GM19397 (cell line): ENCODE results near the gene MEX3A.
"Not testable (repeated sequence)": the region's sequence is repeated elsewhere in the genome, so short reads cannot be mapped to it uniquely, and the experiment has no call there.

ENCODE experiments used
- ATAC-seq: cut with Tn5 transposase; IDR thresholded peaks from one replicate; pipeline ENCODE4 v1.9.1; 2021; ENCODE audit warnings: mild to moderate bottlenecking, moderate library complexity; ENCODE audit not compliant: unreplicated experiment

The MEX3A gene

DNA sequence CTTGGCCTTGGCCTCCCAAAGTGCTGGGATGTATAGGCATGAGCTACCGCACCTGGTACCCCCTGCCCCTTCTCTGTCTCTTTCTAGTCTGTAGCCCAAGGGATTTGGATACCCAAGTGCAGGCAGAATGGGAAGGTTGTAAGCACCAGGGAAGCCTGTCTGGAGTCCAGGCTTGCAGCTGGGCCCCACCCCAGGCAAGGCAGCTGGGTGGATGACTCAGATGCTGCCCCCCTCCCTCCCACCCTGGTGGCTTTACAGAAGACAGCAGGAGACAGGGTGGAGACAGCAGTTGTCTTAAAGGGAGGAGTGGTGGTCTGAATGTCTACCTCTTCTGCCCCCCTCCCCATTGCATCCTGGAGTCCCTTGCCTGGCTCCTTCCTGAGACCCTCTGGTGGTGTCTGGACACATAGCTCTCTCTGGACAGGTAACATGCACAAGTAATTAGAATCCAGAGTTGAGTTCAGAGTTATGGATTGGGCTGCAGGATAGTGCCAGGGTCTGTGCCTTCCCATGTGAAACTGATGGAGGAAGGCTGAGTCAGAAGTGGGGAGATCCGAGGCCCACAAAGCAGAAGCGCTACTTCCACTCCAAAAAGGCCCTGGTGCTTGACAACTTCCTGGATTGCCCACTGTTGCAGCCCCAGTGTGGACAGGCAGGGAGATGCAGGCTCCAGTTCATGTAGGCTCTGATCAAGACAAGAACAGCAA is 37.4 kb upstream of the MEX3A start:
- ATAC-seq: no peak

DNA sequence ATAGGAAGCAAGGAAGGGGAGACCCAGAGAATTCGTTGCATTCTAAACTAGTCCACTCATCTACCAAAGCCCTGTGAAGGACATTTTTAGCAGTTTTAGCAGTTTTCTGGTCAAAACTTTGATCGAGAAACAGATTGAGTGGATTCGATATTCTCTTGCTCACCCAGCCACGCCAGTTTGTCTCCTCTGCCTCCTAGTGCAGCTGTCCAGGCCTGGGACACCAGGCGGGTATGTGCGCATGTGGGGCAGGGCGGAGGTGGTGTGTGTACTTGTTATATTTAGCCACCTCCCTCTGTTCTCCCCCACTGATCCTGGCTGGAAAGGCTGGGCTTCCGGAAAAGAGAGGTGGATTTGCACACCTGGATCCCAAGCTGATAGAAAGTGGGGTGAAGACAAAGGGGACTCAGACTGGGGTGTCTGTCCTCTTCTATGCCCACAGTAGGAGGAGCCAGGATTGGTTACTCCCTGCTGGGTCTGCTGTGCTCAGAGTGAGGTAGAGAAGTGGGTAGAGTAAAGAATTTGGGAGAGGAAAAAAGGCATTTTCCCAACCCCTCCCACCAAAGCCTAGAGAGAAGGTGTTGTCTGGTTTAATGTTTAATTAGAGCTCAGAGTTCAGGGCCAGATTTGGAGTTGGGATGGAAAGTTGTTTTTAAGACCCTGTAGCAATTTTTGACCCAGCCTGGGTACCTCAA is 36.1 kb upstream of the MEX3A start:
- ATAC-seq: no peak

DNA sequence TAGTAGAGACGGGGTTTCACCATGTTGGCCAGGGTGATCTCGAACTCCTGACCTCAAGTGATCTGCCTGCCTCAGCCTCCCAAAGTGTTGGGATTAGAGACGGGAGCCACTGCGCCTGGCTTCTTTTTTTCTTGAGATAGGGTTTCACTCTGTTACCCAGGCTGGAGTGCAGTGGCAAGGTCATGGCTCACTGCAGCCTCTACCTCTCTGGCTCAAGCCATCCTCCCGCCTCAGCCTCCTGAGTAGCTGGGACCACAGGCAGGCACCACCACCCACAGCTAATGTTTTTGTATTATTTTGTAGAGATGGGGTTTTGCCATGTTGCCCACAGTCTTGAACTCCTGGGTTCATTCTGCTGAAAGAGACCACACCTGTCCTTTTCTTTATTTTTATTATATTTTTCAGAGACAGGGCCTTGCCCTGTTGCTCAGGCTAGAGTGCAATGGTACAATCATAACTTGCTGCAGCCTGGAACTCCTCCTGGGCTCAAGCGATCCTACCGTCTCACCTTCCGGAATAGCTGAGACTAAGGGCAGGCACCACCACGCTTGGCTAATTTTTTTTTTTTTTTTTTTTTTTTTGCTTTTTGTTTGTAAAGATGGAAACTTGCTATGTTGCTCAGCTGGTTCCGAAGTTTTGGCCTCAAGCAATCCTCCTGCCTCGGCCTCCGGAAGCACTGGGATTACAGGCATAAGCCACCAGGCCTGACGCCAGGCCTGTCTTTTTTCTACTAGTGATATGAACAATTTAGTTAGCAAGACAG is 35.3 kb upstream of the MEX3A start:
- ATAC-seq: no peak

DNA sequence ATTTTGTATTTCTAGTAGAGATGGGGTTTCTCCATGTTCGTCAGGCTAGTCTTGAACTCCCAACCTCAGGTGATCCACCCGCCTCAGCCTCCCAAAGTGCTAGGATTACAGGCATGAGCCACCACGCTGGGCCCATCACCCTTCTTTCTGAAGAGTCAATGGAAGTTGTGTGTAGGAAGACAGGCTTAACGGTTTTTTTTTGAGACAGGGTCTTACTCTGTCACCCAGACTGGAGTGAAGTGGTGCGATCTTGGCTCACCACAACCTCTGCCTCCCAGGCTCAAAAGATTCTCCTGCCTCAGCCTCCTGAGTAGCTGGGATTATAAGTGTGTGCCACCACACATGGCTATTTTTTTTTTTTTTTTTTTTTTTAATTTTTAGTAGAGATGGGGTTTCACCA is 34.5 kb upstream of the MEX3A start:
- ATAC-seq: not testable (repeated sequence)

DNA sequence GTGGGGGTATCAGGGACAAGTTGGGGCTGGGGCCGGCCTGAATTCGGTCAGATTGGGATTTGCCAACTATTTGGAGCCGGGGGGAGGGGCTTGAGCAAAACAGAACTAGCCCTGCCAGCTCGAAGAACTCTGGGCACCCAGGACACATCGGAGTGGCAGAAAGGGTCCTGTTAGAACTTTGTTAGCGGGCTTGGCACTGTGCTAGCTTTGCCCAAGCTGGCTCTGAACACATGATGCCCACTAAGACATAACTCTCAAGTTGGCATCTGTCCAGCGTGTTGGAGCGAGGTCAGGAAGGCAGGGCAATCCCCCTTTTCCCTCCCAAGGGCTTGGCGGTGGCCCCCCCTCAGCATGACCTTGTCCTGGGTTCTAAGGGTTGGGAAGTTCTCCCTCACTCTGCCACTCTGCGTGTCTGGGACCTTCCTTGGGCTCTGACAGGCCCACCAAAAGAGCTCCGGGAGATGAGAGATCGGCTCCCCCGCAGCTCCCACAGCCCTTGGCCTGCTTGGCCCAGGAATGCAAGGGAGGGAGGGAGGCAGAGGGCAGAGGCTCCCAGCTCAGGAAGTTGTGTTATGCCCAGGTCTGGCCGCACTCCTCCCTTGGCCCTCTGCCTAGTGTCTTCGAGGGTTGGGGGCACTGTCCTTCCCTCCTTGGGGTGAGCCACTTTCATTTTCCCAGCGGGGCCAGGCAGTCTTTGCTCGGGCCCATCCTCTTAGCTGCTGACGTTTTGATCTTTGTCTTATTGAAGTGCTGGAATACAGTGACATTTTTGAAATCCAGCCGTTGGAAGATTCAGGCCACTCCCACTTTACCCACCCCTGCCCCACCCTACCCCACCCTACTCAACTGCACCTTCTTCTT is 33.5 kb upstream of the MEX3A start:
- no peak for ATAC-seq

DNA sequence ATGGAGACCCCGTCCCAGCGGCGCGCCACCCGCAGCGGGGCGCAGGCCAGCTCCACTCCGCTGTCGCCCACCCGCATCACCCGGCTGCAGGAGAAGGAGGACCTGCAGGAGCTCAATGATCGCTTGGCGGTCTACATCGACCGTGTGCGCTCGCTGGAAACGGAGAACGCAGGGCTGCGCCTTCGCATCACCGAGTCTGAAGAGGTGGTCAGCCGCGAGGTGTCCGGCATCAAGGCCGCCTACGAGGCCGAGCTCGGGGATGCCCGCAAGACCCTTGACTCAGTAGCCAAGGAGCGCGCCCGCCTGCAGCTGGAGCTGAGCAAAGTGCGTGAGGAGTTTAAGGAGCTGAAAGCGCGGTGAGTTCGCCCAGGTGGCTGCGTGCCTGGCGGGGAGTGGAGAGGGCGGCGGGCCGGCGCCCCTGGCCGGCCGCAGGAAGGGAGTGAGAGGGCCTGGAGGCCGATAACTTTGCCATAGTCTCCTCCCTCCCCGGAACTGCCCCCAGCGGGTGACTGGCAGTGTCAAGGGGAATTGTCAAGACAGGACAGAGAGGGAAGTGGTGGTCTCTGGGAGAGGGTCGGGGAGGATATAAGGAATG is 32.8 kb upstream of the MEX3A start:
- ATAC-seq: no peak

DNA sequence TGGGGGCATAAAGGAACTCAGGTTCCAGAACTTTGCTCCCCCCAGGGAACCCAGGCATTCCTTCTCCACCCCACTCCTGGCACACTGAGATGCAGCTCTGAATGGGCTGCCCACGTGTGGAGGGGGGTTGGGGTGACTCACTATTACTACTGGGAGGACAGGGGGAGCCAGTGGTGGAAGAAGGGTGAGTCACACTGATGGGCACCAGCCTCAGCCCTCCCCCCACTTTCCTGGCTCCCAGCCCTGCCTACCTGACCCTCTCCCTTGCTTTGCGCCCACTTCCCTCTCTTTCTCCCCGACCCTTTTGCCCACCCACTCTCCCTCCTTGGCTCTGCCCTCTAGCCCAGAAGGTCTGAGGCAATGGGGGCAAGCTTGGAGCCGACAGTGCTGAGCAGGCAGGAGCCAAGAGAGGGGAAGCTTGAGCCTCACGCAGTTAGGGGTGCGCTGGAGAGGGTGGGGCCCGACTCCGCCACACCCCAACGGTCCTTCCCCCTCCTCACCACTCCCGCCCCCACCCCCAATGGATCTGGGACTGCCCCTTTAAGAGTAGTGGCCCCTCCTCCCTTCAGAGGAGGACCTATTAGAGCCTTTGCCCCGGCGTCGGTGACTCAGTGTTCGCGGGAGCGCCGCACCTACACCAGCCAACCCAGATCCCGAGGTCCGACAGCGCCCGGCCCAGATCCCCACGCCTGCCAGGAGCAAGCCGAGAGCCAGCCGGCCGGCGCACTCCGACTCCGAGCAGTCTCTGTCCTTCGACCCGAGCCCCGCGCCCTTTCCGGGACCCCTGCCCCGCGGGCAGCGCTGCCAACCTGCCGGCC is 32.0 kb upstream of the MEX3A start, which contains the start of gene LMNA:
TSS of gene LMNA (plus strand) at position 611 of the 818 bp plus-strand sequence. CDS start 208 bp downstream, outside the sequence.
- no peak for ATAC-seq

DNA sequence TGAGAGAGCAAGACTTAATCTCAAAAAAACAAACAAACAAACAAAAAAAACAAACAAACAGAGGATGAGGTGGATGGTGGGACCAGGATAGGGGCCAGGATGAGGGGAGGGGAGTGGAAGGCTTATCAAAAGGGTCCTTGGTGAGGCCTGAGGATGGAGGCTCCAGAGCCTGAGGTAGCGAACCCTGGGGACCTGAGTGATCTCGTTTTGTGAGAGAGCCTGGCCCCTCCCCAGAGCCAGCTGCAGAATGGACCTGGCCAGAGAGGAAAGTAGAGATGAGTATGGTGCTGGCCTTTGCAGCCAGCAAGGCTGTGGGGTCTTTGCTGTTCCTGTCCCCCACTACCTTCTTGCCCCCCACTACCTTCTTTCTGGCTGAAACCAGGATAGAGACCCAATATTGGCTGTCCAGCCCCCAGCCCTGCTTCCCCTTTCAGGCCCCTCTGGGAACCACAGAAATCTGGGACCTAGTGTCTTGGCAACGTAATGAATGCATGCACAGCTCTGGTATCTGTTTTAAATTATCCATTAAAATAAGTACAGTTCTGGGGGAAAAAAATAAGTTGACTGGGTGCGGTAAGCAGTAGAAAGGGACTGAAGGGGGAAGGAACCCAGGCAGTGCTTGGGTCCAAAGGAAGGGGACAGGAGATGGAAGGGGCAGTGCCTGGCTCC is 31.2 kb upstream of the MEX3A start:
- no peak for ATAC-seq

DNA sequence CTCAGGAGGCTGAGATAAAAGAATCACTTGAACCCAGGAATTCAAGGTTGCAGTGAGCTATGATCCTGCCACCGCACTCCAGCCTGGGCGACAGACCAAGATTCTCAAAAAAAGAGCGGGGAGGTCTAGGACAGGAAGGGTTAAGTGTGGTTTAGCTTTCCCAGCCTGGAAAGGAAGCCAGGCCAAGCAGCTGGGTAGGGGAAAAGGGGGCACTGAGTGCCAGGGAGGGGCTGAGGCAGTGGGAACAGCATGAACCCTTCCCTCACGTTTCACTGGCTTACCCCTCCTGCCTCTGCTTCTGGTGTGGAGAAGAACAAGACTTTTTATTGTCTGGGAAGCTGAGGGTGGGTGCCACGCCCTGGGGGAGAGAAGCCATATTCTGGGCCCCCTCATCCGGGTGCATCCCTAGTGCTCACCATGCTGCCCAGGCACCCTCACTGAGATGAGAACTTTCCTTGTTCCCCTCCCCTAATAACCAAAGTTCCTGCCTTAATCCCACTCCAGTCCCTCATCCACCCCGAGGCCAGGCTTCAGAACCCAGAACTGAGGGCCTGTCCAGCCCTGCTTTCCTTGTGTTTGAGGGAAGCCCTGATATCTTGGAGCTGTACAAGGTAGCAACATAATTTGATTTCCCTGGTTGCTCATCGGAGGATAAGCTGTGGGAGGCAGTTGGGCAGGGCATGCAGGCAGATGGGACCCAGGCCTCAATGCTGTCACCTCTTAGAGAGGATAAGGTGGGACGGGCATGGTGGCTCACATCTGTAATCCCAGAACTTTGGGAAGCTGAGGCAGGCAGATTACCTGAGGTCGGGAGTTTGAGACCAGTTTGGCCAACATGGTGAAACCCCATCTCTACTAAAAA is 30.2 kb upstream of the MEX3A start:
- ATAC-seq: no peak

DNA sequence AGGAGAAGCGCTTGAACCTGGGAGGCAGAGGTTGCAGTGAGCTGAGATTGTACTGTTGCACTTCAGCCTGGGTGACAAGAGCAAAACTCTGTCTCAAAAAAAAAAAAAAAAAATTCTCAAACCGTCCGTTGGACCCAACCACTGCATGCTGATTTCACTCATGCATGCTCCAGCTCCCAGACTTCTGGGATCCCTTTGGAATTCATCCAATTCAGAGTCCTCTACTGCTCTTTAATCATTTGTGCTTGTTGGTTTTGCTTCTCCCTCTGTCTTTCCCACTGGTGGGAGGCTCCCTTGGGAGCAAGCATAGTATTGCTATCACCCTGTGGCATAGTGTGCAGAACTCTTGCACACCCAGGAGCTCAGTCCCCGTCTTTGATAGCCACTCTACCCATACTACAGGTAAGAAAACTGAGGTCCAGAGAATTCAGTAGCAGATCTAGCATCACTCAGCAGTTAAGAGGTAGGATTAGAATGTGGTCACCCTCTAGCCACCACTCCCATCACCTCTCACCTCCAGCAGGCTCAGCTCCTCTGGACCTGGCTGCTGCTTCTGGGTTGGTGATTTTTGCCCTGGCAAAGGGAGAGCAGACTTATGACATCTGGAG is 29.2 kb upstream of the MEX3A start:
- ATAC-seq: no peak

DNA sequence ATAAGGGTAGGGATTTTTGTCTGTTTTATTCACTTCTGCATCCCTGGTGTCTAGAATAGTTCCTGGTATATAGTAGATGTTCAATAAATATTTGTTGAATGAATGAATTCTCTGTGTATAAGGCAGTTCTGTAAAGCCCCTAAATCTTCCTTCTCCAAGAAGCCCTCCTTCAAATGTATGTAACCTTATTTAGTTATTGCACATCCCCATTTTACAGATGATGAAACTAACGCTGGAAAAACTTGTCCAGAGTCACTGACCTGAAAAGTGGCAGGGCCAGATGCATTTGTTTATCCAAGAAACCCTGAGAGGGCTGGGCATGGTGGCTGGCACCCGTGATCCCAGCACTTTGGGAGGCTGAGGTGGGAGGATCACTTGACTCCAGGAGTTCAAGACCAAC is 28.0 kb upstream of the MEX3A start:
- ATAC-seq: no peak

DNA sequence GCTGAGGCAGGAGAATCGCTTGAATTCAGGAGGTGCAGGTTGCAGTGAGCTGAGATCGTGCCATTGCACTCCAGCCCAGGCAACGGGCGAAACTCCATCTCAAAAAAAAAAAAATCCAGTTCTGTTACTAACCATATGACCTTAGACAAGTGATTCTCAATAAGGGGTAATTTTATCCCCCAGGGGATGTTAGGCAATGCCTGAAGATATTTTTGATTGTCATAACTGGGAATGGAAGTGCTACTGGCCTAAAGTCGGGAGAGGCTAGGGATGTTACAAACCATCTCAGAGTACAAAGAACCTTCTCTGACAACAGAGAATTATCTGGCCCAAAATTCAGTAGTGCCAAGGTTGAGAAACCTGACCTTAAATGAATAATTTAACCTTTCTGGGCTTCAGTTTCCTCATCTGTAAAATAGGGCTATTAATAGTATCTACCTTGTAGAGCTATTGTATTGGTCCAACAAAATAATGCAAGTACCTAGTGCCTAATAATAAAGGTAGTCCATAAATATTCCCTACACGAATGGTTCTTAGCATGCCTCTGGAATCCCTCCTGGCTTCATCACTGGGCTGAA is 26.5 kb upstream of the MEX3A start:
- no peak for ATAC-seq

DNA sequence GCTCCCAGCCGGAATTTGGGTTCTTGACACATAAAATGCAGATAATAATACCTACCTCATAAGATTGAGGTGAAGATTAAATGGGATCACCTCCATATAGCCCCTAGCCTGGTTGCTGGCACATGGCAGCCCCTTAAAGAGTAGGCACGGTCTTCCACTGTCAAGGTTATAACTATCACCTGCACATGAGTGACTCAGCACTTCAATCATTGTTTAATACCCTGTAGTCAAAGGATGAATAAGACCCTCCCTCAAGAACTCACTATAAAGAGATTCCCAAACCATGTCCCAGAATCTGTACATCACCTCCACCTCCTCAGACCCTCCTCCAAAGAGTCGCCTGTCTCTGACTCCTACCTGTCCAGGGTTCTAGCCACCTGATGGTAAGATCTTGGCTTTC is 25.8 kb upstream of the MEX3A start:
- no peak for ATAC-seq

DNA sequence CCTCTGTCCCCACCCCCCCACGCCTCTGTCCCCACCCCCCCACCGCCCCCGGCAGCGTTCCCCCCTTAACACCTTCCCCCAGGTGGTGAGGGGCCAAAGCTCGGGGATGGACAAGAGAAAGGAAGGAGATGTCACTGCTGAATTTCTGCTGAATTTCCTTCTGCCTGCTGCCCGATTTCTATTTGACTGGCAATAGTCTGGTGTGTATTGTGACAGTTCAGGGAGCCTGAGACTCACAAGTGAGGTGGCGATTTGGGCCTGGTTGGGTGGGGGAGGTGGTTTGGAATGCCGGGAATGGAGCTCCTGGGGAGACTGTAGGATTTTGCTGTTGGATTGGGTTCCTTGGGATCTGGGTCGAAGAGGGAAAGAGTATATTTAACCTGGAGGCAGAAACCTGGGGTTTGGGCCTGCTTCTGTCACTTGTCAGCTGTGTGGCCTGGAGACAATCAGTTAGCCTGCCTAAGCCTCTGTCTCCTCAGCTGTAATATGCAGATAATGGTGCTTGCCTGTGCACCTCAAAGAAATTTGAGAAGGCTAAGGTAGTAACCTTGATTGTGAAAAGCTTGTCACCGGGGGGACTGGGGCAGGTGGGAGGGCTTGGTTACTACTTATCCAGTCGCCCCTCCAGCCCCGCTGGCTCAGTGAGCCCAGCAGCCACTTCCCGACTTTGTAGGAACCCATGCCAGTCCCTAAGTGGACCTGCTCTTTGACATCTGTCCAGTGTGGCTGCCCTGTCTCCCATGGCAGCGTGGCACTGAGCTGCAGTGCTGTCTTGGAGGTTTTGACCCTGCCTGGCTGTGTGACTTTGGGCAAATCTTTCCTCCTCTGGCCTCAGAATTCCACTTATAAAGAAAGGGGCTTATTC is 24.6 kb upstream of the MEX3A start:
- no peak for ATAC-seq

DNA sequence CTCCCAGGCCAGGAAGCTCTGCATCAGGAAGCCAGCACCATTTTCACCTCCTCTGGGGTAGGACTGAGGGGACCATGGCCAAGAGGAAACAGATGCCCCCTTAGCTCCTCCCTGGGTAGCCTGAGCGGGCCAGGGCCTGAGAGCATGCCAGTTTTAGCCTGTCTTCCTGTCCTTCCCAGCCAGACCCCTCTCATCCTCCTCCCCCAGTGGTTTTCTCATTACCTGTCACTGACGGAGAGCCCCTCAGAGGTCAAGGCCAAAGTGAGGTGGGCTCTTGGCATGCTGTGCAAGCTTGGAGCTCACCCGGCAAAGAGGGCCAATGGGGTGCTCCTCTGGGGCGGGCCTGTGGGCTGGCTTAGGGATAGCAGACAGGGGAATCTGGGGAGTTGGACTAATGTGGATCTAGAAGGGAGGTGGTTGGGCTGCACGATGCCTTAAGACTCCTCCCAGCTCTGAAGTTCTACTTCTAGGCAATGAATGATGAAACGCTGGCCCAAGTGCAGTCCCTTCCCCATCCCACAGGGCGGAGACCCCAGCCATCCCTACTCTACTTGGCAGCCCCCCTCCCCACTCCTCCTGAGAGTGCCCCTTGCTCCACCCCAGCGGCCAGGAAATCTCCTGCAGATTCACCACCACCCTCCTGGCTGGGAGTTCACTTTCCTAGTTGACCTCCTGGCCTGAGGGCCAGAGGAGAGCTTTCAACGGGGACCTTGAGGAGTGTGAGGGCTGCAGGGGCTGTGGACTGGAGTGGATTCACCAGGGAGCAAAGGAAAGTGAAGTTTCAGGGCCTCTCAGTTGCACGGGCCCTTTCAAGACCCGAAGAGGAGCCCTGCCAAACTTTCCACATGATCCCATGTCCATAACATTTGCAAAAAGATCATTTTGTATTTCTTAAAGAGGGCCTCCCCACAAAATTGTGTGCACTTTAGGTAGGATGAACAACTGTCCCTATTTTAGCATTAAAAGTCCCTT is 22.9 kb upstream of the MEX3A start:
- ATAC-seq: no peak
